ENCODE measurements around the gene VAV2. TPM values are rescaled to one million over a fixed set of nuclear protein-coding genes. Genes with fewer than 3 reads are reported as not detected.

The VAV2 gene
- polyA plus RNA-seq, 1 of the 3 experiments (the other 2 are of a cell fraction) = 14.9 TPM

GRCh38 chr9:134041649-134041962, 49.5 kb upstream of the VAV2 start (continued):
- TF ChIP-seq FOSL2 (IDR thresholded peaks at IDR 0.05; ENCODE audit: borderline replicate concordance, low read depth) (no peak), POLR2AphosphoS5 (IDR thresholded peaks at IDR 0.05; ENCODE audit: low read depth, low read length) (no peak), PBX3 (IDR thresholded peaks at IDR 0.05) (no peak), GATA2 (CRISPR knock-in tag; IDR thresholded peaks at IDR 0.05) (no peak), RAD21 (IDR thresholded peaks at IDR 0.05; ENCODE audit: low read length) (no peak), RCOR1 (IDR thresholded peaks at IDR 0.05; ENCODE audit: low read length) (no peak)

GRCh38 chr9:134040781-134041648, 48.9 kb upstream of the VAV2 start:
- no peaks in the 10 kb centered on the region for H3K27me3 ChIP-seq (ENCODE audit: insufficient read depth)
- DNase-seq = peak; percentile 86
- 71% methylated on average over 12 of the region's 21 CpGs for WGBS (ENCODE audit: low lambda C conversion rate)
- no peak overlapping the region for H3K9ac ChIP-seq
- H2AFZ ChIP-seq (ENCODE audit: low read depth) = no peak overlapping the region
- H3K36me3 ChIP-seq (replicated peaks in 1 of 2; ENCODE audit: control insufficient read depth in 1 of 2, insufficient read depth in 2 of 2, low read length in 1 of 2) = peaks cover 40 to 47% of the 10 kb centered on the region in 2 experiments
- peaks cover 0 to 18% of the 10 kb centered on the region in 2 experiments; a peak in 1 of 4 replicates for H3K4me1 ChIP-seq (ENCODE audit: control insufficient read depth in 1 of 2, insufficient read depth in 2 of 2, low read depth in 1 of 2, low read length in 1 of 2)
- H3K9me2 ChIP-seq = no peaks in the 10 kb centered on the region
- H3K27ac ChIP-seq (ENCODE audit: low read depth in 2 of 2, low read length in 1 of 2) = peak overlapping the region in 1 of 2 experiments; percentile 56; a peak in 1 of 4 replicates
- ChIA-PET POLR2A (interaction anchor here (2.0 kb wide), 1 partner anchor 15 kb away, joined by 4 read pairs; no protein-coding TSS in a partner anchor), CTCF (interaction anchor here (1.1 to 1.5 kb wide), 3 partner anchors 11 to 15 kb away, joined by 3 to 6 read pairs (median 4); no protein-coding TSS in a partner anchor)
- TF ChIP-seq RXRA (IDR thresholded peaks at IDR 0.05; ENCODE audit: borderline replicate concordance, low read depth) (no peak), RCOR1 (IDR thresholded peaks at IDR 0.05; ENCODE audit: low read length) (peak; percentile 22; the same call in 1 of the 2 replicates), TEAD4 (IDR thresholded peaks at IDR 0.05; ENCODE audit: borderline replicate concordance, insufficient read depth) (no peak), NFIC (IDR thresholded peaks at IDR 0.05; ENCODE audit: borderline replicate concordance) (peak; percentile 44), SIN3A (IDR thresholded peaks at IDR 0.05; ENCODE audit: borderline replicate concordance, low read depth, low read length) (no peak)
- no peaks in the 10 kb centered on the region for H3K9me3 ChIP-seq
- no peaks in the 10 kb centered on the region for H4K20me1 ChIP-seq (ENCODE audit: insufficient read depth)
- H3K79me2 ChIP-seq (ENCODE audit: insufficient read depth) = no peaks in the 10 kb centered on the region
- no peaks in the 10 kb centered on the region for H3F3A ChIP-seq (replicated peaks; ENCODE audit: insufficient read depth)
- no peak overlapping the region for H3K4me2 ChIP-seq
- H3K4me3 ChIP-seq (ENCODE audit: low read depth in 2 of 2, low read length in 1 of 2) = no peak overlapping the region

- ChIA-PET CTCF (interaction anchor here (1.1 to 1.5 kb wide), 3 partner anchors 12 to 14 kb away, joined by 3 to 6 read pairs (median 4); no protein-coding TSS in a partner anchor), POLR2A (interaction anchor here (2.0 kb wide), 1 partner anchor 14 kb away, joined by 4 read pairs; no protein-coding TSS in a partner anchor)
- H3K27ac ChIP-seq (ENCODE audit: low read depth in 2 of 2, low read length in 1 of 2) = peak overlapping the region in 1 of 2 experiments; percentile 0; a peak in 1 of 4 replicates
- H3F3A ChIP-seq (replicated peaks; ENCODE audit: insufficient read depth) = no peaks in the 10 kb centered on the region
- no peak overlapping the region for H3K4me3 ChIP-seq (ENCODE audit: low read depth in 2 of 2, low read length in 1 of 2)
- no peaks in the 10 kb centered on the region for H3K9me3 ChIP-seq
- H3K4me1 ChIP-seq (ENCODE audit: control insufficient read depth in 1 of 2, insufficient read depth in 2 of 2, low read depth in 1 of 2, low read length in 1 of 2) = peaks cover 0 to 18% of the 10 kb centered on the region in 2 experiments; a peak in 1 of 4 replicates
- H4K20me1 ChIP-seq (ENCODE audit: insufficient read depth) = no peaks in the 10 kb centered on the region
- DNase-seq = no peak
- no peaks in the 10 kb centered on the region for H3K27me3 ChIP-seq (ENCODE audit: insufficient read depth)
- H3K4me2 ChIP-seq = no peak overlapping the region
- no peak overlapping the region for H2AFZ ChIP-seq (ENCODE audit: low read depth)
- no peaks in the 10 kb centered on the region for H3K79me2 ChIP-seq (ENCODE audit: insufficient read depth)
- WGBS (ENCODE audit: low lambda C conversion rate) = 95% methylated on average over 13 of the region's 17 CpGs
- no peak overlapping the region for H3K9ac ChIP-seq
- H3K36me3 ChIP-seq (replicated peaks in 1 of 2; ENCODE audit: control insufficient read depth in 1 of 2, insufficient read depth in 2 of 2, low read length in 1 of 2) = peaks cover 40 to 47% of the 10 kb centered on the region in 2 experiments
- H3K9me2 ChIP-seq = no peaks in the 10 kb centered on the region
- TF ChIP-seq USF2 (IDR thresholded peaks at IDR 0.05; ENCODE audit: borderline replicate concordance, low read depth, low read length) (no peak), FOXJ3 (CRISPR knock-in tag; IDR thresholded peaks at IDR 0.05) (no peak), SIN3A (IDR thresholded peaks at IDR 0.05; ENCODE audit: borderline replicate concordance, low read depth, low read length) (no peak), CTCF (IDR thresholded peaks at IDR 0.05) (no peak), TAF1 (IDR thresholded peaks at IDR 0.05; ENCODE audit: borderline replicate concordance, low read depth, low read length) (no peak), TCF12 (IDR thresholded peaks at IDR 0.05) (no peak), NFIC (IDR thresholded peaks at IDR 0.05; ENCODE audit: borderline replicate concordance) (no peak), FOXM1 (IDR thresholded peaks at IDR 0.05; ENCODE audit: low read depth) (no peak), RXRA (IDR thresholded peaks at IDR 0.05; ENCODE audit: borderline replicate concordance, low read depth) (no peak), TEAD4 (IDR thresholded peaks at IDR 0.05; ENCODE audit: borderline replicate concordance, insufficient read depth) (no peak), RFX5 (IDR thresholded peaks at IDR 0.05; ENCODE audit: low read length) (no peak), FOSL2 (IDR thresholded peaks at IDR 0.05; ENCODE audit: borderline replicate concordance, low read depth) (no peak), EP300 (IDR thresholded peaks at IDR 0.05; ENCODE audit: borderline replicate concordance in 1 of 2, low read depth in 1 of 2, low read length in 1 of 2) (no peak), SMC3 (IDR thresholded peaks at IDR 0.05; ENCODE audit: low read depth, low read length) (no peak)
Measured at GRCh38 chr9:134040176-134040565, 48.0 kb upstream of the VAV2 start.

Data from SK-N-SH (cell line).